Nephron (organoid): ENCODE data around the gene KRTDAP.

Source experiments
- H3K27ac Mint-ChIP-seq, 3 experiments: 2 replicates each; pipeline ENCODE4 v1.8.0; 2020; ENCODE audit warnings: mixed read lengths in 3 of 3, mild to moderate bottlenecking in 2 of 3, moderate library complexity in 1 of 3
- H3K27me3 Mint-ChIP-seq: 2 replicates; pipeline ENCODE4 v1.8.0; 2021; ENCODE audit warnings: low read depth, mild to moderate bottlenecking, moderate library complexity, mixed read lengths
- H3K36me3 Mint-ChIP-seq: 2 replicates; pipeline ENCODE4 v1.8.0; 2020; ENCODE audit warnings: low read depth, mixed read lengths
- H3K4me1 Mint-ChIP-seq: 2 replicates; pipeline ENCODE4 v1.8.0; 2020; ENCODE audit warnings: mixed read lengths
- H3K4me3 Mint-ChIP-seq, 3 experiments: 2 replicates each; pipeline ENCODE4 v1.8.0; 2020; ENCODE audit warnings: mild to moderate bottlenecking in 3 of 3, mixed read lengths in 3 of 3, moderate library complexity in 2 of 3
- H3K9me3 Mint-ChIP-seq: 2 replicates; pipeline ENCODE4 v1.8.0; 2020; ENCODE audit warnings: mixed read lengths
- CTCF ChIP-seq, 3 experiments: fragments of 200-600 bp; sonication (generic); IDR thresholded peaks; one replicate each; pipeline ENCODE4 v1.5.0; 2021; ENCODE audit warnings: antibody characterized with exemption in 3 of 3; ENCODE audit not compliant: unreplicated experiment in 3 of 3

KRTDAP gene

GRCh38 chr19:35517342-35517741 is 27.1 kb upstream of the KRTDAP start:
- Mint-ChIP-seq H3K27ac (no peak overlapping the region), H3K9me3 (no peaks in the 10 kb centered on the region), H3K4me1 (no peaks in the 10 kb centered on the region), H3K4me3 (no peak overlapping the region), H3K27me3 (peaks cover 44% of the 10 kb centered on the region), H3K36me3 (no peaks in the 10 kb centered on the region)
- TF ChIP-seq CTCF (IDR thresholded peaks at IDR 0.05; ENCODE audit: unreplicated experiment in 3 of 3) = no peak

- H3K4me3 Mint-ChIP-seq = no peak overlapping the region
- H3K4me1 Mint-ChIP-seq = no peaks in the 10 kb centered on the region
- no peak overlapping the region for H3K27ac Mint-ChIP-seq
- H3K27me3 Mint-ChIP-seq = peaks cover 49% of the 10 kb centered on the region
- no peaks in the 10 kb centered on the region for H3K9me3 Mint-ChIP-seq
- TF ChIP-seq CTCF (IDR thresholded peaks at IDR 0.05; ENCODE audit: unreplicated experiment in 3 of 3) = no peak
- no peaks in the 10 kb centered on the region for H3K36me3 Mint-ChIP-seq
Observed at GRCh38 chr19:35516310-35516709, 26.0 kb upstream of the KRTDAP start.

GRCh38 chr19:35514282-35514809 is 24.1 kb upstream of the KRTDAP start:
- H3K9me3 Mint-ChIP-seq = no peaks in the 10 kb centered on the region
- peaks cover 59% of the 10 kb centered on the region for H3K27me3 Mint-ChIP-seq

GRCh38 chr19:35513628-35514281 is 23.5 kb upstream of the KRTDAP start, which contains the start of gene DMKN:
DMKN (minus strand) TSS chr19:35513649; CDS start chr19:35513475, 174 bp downstream.
- Mint-ChIP-seq H3K9me3 (no peaks in the 10 kb centered on the region), H3K36me3 (no peaks in the 10 kb centered on the region), H3K27me3 (peaks cover 64% of the 10 kb centered on the region), H3K4me3 (peak within 1 kb of the TSS in 2 of 3 experiments; percentile 3 to 29), H3K4me1 (peaks cover 5% of the 10 kb centered on the region), H3K27ac (peak within 1 kb of the TSS in 1 of 3 experiments; percentile 62)
- peak in 1 of 3 experiments; percentile 15 for TF ChIP-seq CTCF (IDR thresholded peaks at IDR 0.05; ENCODE audit: unreplicated experiment in 3 of 3)

More at GRCh38 chr19:35514282-35514809, 24.1 kb upstream of the KRTDAP start:
- no peak overlapping the region for H3K27ac Mint-ChIP-seq
- no peaks in the 10 kb centered on the region for H3K36me3 Mint-ChIP-seq
- peak overlapping the region in 1 of 3 experiments; percentile 7 for H3K4me3 Mint-ChIP-seq
- TF ChIP-seq CTCF (IDR thresholded peaks at IDR 0.05; ENCODE audit: unreplicated experiment in 3 of 3) = no peak
- peaks cover 3% of the 10 kb centered on the region for H3K4me1 Mint-ChIP-seq

- Mint-ChIP-seq H3K36me3 (no peaks in the 10 kb centered on the region), H3K4me1 (peaks cover 5% of the 10 kb centered on the region), H3K9me3 (no peaks in the 10 kb centered on the region), H3K4me3 (peak overlapping the region in 2 of 3 experiments; percentile 3 to 29), H3K27ac (peak overlapping the region in 1 of 3 experiments; percentile 62), H3K27me3 (peaks cover 71% of the 10 kb centered on the region)
- no peak for TF ChIP-seq CTCF (IDR thresholded peaks at IDR 0.05; ENCODE audit: unreplicated experiment in 3 of 3)
Observed at GRCh38 chr19:35512831-35513627, 22.8 kb upstream of the KRTDAP start.
